NCI-H1436 treated with DMSO at 0.1 percent for 48 hours (cell line): ENCODE measurements around the gene CTNNAL1.

Source experiments
- DNase-seq: peaks from one replicate; lab custom pipeline; 2025; lab: John Stamatoyannopoulos, UW

The CTNNAL1 gene

DNA sequence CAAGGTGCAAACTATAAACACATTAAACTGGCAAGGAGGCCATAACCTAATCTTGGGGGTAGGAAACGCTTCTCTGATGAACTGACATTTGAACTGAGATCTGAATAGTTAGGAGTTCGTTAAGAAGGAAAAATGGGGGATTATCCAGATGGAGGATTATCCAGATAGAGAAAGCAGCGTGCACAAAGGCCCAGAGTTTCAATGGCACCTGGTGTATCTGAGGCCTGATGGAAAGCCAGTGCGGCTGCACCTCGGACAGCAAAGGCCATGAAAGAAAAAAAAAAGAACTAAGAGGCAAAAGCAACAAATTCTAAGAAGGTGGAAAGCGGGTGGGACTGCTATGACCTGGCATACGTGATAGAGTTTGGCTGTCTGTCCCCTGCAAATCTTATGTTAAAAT, 13.0 kb upstream of the CTNNAL1 start:
- DNase-seq = no peak

DNA sequence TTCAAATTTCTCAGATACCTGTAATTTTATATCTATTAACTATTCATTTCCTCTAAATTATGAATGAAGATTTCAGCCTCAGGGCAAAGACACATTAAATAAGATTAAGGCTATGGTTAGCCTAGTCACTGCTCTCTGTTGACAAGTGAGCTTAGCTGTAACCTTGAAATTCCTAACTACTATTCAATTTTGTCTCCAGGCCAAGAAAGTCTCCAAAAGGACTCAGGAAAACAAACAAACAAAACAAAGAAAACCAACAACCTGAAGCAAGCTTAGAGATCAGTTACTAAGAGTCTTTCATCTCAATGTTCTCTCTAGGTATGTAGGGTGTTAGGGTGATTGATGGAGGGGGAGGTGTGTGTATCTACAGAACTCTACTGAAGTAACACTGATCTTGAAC, 9.6 kb upstream of the CTNNAL1 start:
- DNase-seq = no peak

DNA sequence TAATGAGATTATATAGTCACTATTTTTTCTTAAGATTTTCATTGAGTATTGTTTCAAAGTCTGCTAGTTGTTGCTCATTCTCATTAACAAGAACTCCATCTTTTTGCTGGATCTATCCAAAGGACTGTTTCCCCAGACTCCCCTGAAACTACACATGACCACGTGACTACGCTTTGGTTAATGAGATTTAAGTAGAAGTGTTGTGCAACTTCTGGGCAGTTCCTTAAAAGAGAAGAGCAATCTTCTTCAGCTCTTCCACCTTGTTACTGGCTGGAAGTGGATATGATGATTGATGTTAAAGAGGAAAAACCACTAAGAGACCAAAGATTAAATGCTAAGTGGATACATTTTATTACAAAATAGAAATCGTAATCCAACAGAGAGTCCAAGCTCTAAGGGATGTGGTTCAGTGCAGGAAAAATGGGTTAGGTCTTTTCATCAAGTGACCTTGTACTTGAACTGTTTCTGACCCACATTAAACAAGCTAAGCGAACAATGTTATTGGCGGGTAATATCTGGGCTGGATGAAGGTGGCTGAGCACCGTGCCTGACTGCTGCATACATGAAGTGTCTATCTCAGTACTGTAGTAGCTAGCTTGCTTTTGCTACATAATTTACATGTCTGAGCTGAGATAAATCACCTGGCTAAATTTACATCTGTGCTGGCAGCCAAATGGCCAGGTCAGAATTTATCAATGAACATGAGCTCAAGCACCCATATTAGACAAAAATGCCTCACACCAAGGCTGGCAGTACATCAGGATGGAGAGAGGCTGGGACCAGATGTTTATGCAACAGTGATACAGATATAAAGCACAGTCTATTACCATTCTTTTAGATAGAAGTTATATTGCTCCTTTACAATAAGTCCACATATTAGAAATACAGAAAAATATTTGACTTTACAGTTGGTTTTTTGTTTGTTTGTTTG, 7.5 kb upstream of the CTNNAL1 start:
- no peak for DNase-seq

DNA sequence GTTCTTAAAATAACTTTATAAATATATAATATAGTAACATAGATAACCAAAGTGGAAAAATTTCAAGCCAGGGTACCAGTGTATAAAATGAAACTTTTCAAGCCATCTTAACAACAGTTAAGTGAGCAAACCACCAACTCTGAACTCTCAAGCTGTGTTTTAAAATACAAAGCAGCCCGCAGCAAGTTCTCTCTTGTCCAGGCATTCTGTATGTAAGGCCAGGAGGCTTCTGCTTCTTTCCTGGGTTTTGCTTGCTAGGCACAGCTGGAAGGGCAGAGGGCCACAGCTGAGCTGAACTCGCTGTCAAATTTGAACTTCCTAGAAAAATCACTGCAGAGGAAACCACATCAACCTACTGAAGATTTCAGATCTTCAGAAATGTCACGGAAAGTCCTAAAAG, 6.8 kb upstream of the CTNNAL1 start:
- no peak for DNase-seq

DNA sequence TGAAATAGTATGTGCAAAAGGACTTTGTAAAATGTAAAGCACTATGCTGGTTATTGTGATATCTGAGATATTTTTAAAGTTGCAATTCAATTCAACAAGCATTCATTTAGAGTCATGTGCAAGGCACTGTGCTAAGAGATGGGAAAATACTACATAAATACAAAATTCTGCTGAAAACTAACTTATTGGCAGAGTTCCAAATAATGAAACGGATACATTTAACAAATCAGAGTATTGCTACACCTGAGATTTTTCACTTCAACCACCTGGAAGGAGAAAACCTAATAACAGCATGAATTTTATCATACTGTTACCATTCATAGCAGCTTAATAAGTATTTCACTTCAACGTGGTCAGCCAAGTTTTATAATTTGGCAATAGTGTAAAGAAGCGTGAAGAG, 6.1 kb upstream of the CTNNAL1 start:
- DNase-seq = no peak

DNA sequence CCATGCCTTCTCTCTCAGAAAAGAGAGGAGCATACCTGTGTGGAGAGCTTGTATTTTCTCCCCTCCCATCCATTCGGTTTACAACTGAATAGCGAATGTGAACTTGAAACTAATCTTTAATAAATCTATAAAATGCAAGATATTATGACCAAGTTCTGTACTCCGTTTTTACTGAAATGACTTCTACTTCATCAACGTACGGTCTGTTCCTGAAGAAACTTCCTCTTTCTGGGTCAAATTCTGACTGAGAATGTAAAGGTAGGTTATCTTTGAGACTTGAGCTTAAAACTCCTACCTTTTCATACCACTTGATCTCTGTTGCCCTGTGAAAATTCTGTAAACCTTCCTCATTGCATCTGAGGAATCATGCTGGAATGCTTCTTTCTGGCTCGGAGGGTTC, 4.2 kb upstream of the CTNNAL1 start:
- no peak for DNase-seq

DNA sequence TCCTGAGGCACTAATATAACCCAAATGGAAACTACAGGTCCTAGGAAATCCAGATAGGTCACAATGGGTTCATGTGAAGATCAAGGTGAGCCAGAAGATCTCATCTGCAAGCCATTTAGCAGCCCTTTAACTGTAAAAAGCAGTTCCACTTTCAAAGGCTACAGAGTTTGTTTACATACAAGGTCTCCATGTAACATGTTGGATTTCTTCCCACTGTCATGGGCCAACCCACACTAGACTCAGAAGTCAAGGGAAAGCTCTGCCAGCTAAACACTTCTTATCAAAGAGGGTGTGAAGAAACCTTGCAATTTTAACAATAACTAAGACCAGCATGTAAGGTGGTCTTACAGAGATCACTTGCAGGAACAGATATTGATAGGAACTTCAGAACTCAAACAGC, 3.8 kb upstream of the CTNNAL1 start:
- DNase-seq = no peak

DNA sequence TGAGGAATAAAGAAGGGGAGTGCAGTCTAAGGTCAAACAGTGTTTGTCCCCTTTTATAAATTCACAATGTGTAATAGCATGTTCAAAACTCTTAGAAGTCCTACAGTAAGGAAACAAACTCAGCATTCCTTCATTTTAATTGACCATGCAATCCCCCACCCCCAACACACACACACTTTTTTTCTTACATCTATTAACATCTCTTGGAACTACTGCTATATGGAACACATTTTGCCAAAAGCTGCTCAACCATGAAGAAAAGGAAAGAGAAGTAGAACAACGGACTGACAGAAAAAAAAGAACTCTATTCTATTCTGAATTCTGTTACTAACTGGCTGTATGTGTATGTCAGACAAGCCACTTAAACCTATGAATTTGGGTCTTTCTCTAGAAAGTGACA, 2.8 kb upstream of the CTNNAL1 start:
- no peak for DNase-seq

DNA sequence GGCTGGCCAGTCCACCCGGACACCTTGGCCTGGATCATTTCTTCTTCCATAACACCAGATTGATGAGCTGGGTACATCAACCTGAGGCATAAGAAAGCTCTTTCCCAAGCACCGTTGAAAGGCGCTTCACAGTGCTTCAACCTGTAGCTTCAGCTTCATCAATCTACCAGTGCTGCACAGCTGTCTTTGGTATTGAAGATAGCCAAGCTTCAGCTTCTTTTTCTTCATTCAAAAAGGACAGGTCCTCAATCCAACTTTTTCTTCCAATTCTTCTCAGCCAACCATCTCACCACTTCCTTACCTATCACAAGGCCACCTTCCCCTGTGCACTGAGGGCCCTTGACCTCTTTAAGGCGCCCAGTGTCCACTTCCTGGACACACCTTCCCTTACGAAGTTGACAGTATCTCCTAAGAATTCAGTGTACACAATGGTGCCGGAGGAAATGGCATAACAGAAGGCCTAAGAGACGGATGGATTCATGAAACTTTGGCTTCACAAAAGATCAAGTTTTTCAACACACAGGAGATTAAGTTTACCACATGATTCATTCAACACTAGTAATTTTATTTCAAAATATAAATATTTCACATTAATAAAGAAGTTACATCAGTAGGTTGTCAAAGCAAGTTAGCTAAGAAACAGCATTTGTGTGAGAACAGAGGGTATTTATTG, 1.4 kb upstream of the CTNNAL1 start:
- DNase-seq = no peak

DNA sequence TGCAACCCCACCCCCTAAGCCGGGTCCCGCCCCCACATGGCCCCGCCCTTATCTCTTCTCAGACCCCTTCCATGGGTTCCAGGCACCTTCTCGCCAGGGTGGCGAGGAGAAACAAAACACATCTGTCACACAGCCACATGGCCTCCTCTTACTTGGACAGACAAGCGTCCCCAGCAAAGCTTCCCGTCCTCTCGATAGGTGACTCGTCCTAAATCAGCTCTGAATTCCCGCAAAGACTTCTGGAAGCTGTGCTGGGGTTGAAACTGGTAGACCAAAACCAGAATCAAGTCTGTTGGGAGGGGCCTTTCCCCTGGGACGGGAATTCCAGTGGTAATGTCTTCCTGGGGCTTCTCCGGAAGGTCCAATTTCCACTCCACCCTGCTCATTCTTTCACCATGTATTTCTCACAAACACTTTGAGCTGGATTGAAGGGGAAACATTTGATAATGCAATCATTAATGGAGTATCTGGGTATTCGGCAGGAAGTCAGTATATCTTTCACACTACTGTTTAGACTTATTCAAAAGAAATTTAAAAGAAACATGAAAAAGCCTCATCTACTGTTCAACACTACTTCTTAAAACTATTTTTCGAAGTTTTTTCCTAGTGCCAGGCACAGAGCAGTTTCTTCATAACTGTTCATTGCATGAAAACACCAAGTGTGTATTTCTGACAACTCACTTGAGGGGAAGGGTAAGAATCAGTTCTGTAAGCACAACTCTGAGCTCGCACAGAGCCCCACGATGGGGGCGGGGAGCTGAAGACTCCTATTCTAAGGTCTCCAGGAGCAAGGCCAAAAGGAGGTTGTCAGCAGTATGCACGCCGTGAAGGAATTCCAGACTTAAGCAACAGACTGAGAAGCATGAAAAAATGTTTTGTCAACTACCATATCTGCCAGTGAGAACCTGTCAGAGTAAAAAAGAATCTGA, 644 bp upstream of the CTNNAL1 start:
- no peak for DNase-seq

DNA sequence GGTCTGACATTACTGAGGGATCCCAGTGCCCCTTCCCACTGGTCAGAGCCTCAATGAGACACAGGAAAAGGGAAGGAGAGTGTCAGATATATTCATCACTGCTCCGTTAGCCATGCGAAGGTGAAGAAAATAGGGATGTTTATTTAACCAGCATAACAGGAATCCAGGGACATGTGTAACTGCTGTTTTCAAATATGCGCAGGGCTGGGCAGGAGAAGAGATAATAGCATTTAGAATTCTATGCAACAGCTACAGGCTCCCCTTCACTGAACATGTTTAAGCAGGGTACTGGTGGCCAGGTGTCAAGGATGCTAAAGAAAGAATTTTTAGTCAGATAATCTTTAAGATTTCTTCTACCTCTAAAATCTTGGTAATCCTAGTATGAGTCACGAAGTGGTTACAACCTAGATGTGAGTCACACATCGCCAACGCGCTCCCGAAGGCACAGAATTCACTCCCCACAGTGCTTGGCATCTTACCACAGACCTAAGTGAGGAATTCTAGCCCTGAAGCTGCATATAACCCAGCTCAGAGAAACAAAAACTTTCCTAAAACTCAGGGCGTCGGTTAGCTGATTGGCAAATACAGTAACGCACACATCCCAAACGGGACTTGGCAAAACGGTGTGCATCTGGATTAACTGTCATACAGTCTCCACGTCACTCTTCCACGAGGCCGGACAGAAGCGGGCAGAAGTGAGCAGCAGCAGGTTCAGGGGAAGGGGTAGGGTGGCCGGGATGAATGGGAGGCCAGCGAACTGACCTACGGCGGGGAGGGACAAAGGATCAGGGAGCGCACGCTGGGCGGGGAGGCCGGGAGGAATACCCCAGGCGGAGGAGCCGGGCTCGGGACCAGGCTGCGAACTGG, 1.1 kb downstream of the CTNNAL1 start:
- no peak for DNase-seq

DNA sequence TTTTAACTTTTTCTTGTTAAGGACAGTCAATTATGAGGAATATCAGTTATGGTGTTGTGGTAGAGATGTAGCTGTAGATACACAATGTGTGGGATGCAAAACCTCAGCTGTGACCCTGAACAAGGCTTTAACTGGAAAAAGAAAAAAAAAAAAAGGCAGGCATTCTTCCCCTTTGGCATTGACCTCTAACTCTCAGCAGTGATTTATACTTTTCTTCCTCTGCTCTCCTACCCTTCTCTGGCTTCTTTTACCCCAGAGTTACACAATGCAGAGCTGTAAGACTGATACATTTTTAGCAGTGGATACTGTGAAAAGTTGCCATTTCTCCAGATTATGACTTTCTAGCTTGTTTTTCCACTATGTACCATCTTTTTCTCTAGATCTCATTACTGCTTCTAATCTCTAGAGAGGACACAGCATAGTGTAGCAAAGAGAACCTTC, 2.0 kb downstream of the CTNNAL1 start:
- DNase-seq = no peak

DNA sequence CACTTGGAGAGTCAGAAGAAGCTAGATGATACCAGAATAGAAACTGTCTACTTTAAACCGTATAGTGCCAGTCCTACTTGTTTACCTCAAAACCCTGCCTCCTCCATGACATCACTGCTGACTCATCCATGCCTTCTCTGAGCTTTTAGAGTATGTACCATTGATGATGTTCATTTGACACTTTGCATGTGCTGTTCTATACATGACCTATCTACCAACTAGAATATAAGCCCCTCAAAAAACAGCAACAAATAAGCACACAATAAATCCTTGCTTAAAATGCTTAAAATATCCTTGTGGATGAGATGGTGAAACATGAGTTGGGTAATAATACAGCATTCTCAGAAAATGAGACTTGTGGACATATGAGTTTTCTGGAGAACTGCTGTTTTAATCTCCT, 2.6 kb downstream of the CTNNAL1 start:
- DNase-seq = no peak

DNA sequence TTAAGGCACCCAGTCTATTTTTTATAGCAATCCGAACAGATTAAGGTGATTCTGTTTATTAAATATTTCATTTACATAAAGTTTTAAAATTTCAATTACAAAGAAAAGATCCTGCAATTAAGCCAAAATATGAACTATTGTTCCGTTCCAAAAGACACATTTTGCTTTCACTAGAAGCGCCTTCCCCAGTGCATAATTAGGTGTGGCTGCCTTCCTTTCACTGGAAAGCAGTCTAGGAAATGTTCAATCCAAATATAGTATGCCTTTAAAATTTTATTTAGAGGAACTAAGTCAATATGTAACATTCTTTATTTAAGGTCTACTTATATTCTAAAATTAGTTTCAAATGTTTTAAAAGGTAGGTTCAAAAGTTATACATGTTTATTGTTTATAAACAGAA, 7.6 kb downstream of the CTNNAL1 start:
- no peak for DNase-seq

DNA sequence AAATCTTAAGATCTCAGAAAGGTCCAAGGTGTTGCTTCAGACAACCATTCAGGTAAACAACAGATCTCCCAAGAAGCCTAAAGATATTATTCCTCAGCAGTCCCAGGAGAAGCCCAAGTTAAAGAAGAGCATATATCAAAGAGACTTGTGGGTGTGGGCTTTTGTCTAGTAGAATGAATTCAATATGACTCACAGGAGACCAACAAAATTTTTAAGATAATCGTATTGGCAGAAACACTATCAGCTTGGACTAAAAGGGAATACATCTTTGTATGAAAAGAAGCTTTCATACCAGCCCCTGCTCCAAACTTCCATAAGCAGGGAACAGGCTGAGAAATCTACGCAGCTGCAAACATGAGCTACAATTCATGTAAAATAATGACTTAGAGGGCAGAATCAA, 10.2 kb downstream of the CTNNAL1 start:
- DNase-seq = no peak

DNA sequence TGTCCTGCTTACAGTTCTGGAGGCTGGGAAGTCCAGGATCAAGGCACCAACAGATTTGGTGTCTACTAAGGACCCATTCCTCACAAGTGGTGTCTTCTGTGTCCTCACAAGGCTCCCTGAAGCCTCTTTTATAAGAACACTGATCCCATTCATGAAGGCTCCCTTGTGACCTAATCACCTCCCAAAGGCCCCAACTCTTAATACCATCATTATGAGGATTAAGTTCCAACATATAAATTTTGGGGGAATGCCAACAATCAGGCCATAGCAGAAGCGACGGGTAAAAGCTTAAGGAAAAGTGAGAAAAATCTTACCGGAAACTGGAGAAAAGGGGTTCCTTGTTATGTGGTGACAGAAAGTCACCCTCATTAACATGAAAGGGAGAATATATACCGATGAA, 11.2 kb downstream of the CTNNAL1 start:
- no peak for DNase-seq

DNA sequence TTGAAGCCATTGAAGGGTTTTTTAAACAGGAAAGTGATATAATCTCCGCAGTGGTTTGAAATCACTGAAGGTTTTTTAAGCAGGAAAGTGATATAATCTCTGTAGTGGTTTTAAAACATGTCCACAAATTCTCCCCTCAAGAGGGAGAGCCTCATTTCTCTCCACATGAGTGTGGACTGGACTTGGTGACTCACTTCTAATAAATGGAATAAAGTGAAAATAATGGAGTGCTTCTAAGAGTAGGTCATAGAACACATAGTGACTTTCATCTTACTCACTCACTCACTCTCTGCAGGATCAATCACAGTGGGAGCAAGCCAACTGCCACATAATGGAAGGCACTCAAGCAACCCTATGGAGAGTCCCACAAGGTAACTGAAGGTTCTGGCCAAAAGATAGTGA, 12.0 kb downstream of the CTNNAL1 start:
- no peak for DNase-seq

DNA sequence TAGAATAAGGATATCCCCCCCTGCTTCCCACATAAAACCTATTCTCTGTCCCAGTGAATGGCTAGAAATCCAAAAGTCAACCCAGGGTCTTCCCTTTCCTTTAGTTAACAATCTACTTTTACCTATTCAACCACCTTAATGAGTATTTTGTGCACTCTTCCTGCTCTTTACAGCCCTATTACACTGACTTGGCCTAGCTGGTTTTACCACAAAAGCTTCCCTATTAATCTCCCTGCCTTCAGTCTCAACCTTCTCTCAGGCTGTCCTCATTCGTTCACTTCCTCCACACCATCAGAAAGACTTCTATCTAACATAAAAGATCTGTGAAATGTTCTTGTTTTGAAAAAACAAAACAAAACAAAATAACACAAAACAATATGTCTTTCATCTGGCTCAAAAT, 16.2 kb downstream of the CTNNAL1 start:
- DNase-seq = no peak

DNA sequence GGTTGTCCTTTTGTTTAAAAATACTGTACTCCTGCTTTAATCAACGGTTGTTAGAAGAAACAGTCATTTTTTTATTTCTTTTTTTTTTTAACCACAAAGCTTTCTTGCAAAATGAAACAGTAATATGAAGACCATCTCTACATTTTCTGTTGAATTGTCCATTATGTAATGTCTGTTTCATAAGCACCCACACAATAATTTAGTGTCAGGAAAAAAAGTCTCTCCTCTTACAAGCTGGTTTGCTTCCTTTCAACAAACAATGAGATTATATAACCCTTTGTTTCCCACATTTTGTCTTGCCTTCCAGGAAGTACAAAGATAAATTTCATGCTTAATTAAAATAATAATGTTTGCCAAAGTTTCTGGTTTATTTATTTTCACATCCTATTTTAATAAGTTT, 16.7 kb downstream of the CTNNAL1 start:
- no peak for DNase-seq

DNA sequence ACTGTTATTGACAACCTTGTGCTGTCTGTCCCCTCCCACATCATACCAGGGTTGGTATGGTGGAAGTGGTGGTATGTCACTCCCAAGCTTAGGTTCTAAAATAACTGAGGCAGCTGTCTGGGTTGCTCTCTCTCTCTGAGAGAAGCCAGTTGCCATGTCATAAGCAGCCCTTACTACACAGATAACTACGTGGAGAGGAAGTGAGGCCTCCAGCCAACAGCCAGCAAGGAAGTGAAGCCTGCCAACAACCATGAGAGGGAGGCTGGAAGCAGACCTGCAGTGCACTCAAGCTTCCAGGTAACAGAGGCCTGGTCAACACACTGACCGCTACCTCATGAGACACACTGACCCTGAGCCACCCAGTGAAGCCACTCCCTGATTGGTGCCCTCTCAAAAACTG, 18.6 kb downstream of the CTNNAL1 start:
- no peak for DNase-seq

DNA sequence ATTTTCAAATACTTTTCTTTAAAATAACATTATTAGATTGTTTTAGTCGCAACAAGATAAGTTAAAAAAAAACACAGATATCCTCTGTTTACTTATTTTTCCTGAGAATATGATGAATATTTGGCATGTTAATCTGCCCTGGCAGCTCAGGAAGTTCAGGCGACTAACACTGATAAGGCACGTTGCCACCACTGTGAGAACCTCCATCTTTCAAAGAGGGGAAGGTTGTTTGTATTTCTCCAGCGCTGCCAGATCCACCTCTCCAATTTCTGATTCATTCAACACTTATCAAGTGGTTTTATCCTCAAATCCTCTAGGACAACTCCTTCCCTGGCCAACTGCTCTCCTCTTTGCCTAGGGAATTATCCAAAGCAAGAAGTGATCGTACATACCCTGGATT, 21.8 kb downstream of the CTNNAL1 start:
- no peak for DNase-seq

DNA sequence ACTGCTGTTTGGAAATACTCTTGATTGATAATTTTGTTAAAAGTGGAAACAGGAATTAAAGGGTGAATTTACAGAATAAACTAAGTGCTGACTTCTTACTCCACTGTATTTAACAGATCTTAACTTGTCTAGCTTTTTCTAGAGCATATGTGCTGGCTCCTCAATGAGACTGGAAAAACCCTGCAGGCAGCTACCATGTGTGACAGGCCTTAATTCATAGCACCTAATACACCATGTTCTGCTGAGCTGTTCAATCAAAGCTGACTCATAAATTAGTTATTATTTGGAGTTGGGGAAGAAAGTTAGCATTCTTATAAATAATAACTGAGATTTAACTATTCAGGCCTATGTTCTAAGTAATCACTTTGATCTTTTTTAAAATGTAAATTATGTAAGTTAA, 29.4 kb downstream of the CTNNAL1 start:
- no peak for DNase-seq
